IPS DF 6.9 (cell line): ENCODE measurements around the gene QKI.

Source experiments
- DNase-seq: peaks from one replicate; pipeline ENCODE4 v3.0.0-alpha.2; 2013; ENCODE audit warnings: low read depth, low spot score
- H3K27ac ChIP-seq: one replicate; pipeline ENCODE4 v1.5.1; 2013; ENCODE audit warnings: low read length, control low read depth
- H3K27me3 ChIP-seq: 2 replicates; pipeline ENCODE4 v1.6.1; 2013; ENCODE audit warnings: mild to moderate bottlenecking, low read length; ENCODE audit not compliant: control insufficient read depth, insufficient read depth
- H3K36me3 ChIP-seq: 2 replicates; pipeline ENCODE4 v1.6.1; 2013; ENCODE audit warnings: low read length; ENCODE audit not compliant: control insufficient read depth, insufficient read depth
- H3K4me1 ChIP-seq: 2 replicates; pipeline ENCODE4 v1.6.1; 2013; ENCODE audit warnings: low read length; ENCODE audit not compliant: control insufficient read depth, insufficient read depth
- H3K4me3 ChIP-seq: 2 replicates; pipeline ENCODE4 v1.5.1; 2013; ENCODE audit warnings: mild to moderate bottlenecking, low read length
- H3K9me3 ChIP-seq: 2 replicates; pipeline ENCODE4 v1.6.1; 2013; ENCODE audit warnings: low read length, inconsistent platforms; ENCODE audit not compliant: control insufficient read depth, insufficient read depth
- WGBS: extraction: QIAGEN DNeasy Blood & Tissue Kit; methylation state at CpG from one replicate; pipeline ENCODE4 v1.1.7; 2013; ENCODE audit warnings: mixed read lengths, missing lambda C conversion rate; ENCODE audit not compliant: insufficient read length, insufficient coverage; 5-methylcytosine and 5-hydroxymethylcytosine counted together

Gene QKI

DNA sequence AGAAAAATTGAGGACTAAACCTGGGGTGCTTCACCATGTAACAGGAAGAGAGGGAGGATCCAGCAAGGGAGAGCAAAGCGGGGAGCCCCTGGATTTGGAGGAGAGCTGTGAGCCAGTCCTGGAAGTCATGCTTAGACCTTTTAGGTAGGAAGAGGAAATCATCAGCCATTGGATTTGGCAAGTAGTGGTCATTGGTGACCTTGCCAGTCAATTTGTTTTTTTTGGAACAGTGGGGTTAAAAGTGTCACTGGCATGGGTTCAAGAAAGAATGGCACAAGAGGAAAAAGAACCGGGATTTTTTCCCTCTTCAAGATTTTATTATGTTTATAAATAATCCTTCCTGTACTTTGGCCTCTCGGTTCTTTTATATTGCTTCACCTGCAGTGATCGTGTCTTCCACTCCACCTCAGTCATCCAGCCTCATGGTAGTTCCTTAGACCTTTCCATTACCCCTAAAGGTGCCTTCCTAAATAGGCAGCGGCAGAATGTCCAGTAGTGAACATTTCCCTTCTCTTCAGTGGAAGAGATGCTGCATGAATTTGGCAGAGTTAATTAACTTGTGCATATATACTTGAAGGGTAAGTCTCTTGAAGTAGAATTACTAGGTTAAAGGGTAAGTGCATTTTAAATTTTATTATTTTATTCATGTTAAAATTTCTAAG, 124.7 kb downstream of the QKI start:
- H3K4me3 ChIP-seq, result no peak overlapping the region
- H3K9me3 ChIP-seq, result no peaks in the 10 kb centered on the region
- no peak overlapping the region for H3K27ac ChIP-seq
- DNase-seq, result no peak
- no CpG with 5 or more reads among the region's 5 CpGs for WGBS
- H3K36me3 ChIP-seq, result no peaks in the 10 kb centered on the region
- H3K4me1 ChIP-seq, result peaks cover 6% of the 10 kb centered on the region; the same call in 1 of the 2 replicates
- no peaks in the 10 kb centered on the region for H3K27me3 ChIP-seq

DNA sequence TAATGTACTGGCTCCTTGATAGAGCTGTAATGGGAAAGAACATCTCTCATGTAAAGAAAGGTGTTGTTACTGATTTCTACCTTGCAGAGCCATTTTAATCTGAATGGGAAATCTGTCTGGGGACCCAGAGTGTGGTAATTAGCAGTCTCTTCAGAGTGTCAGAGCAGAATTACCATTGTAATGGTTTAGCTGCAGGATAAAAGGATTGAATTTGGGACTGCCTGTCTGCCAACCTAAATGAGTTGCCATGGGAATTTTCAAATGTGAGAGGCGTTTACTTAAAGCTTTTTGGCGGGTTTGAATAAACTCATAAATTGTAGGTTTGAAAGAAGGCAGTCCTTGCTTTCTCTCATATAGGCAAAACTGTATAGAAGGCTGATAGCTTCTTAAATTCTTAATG, 128.8 kb downstream of the QKI start:
- Histone ChIP-seq H3K36me3 (no peaks in the 10 kb centered on the region), H3K27me3 (no peaks in the 10 kb centered on the region), H3K4me3 (no peak overlapping the region), H3K4me1 (peaks cover 5% of the 10 kb centered on the region; the same call in 1 of the 2 replicates), H3K27ac (no peak overlapping the region), H3K9me3 (no peaks in the 10 kb centered on the region)
- no CpG with 5 or more reads among the region's 2 CpGs for WGBS
- peak; percentile 39 for DNase-seq

DNA sequence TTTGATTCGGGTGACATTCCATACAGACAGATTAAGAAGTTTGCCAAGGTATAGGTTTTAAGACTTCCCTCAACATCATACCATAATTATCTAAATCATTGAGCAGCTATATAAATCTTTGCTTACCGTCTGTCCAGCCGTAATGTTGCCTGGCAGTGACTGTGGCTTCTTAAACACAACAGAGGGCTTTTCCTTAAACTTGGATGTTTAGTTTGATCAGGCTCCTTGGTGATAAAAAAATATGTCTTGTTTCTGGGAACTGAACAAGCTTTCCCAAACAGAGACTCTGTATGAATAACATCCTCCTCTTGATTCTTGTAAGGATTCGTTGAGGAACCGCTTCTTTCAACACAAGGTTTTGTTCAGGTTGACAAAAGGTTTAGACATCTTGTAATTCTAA, 130.9 kb downstream of the QKI start:
- Histone ChIP-seq H3K4me3 (no peak overlapping the region), H3K27ac (no peak overlapping the region), H3K27me3 (no peaks in the 10 kb centered on the region), H3K4me1 (peaks cover 5% of the 10 kb centered on the region), H3K36me3 (no peaks in the 10 kb centered on the region), H3K9me3 (no peaks in the 10 kb centered on the region)
- DNase-seq, result no peak
- WGBS, result no CpG with 5 or more reads among the region's 5 CpGs

DNA sequence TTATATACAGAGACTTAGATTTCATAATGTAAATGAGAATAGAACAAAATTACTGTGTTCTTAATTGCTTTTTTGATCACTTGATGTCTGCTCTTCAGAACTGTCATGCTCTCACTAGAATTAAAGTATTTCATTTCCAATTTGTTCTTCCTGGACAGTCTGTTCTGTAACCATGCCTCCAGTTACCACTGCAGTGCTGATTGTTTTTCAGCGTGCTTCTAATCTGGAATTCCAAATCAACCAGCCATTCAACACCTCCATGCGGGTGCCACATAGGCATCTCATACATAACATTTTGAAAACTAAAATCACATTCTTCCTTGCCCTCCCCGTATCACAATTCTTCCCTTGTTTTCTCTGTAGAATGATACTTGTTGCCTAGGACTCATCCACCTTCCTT, 132.8 kb downstream of the QKI start:
- H3K4me1 ChIP-seq, result peaks cover 5% of the 10 kb centered on the region
- no peak for DNase-seq
- no peaks in the 10 kb centered on the region; the same call in 1 of the 2 replicates for H3K9me3 ChIP-seq
- no peak overlapping the region for H3K27ac ChIP-seq
- no peaks in the 10 kb centered on the region for H3K36me3 ChIP-seq
- no peak overlapping the region for H3K4me3 ChIP-seq
- H3K27me3 ChIP-seq, result no peaks in the 10 kb centered on the region
- WGBS, result no CpG with 5 or more reads among the region's 3 CpGs

- H3K27me3 ChIP-seq, result no peaks in the 10 kb centered on the region
- H3K4me1 ChIP-seq, result peaks cover 5% of the 10 kb centered on the region
- no peak overlapping the region for H3K27ac ChIP-seq
- H3K4me3 ChIP-seq, result no peak overlapping the region
- no peaks in the 10 kb centered on the region for H3K36me3 ChIP-seq
- no peaks in the 10 kb centered on the region; the same call in 1 of the 2 replicates for H3K9me3 ChIP-seq
- WGBS, result no CpG with 5 or more reads among the region's 3 CpGs
- no peak for DNase-seq
Observed at GRCh38 chr6:163548624-163549023, 134.1 kb downstream of the QKI start.

DNA sequence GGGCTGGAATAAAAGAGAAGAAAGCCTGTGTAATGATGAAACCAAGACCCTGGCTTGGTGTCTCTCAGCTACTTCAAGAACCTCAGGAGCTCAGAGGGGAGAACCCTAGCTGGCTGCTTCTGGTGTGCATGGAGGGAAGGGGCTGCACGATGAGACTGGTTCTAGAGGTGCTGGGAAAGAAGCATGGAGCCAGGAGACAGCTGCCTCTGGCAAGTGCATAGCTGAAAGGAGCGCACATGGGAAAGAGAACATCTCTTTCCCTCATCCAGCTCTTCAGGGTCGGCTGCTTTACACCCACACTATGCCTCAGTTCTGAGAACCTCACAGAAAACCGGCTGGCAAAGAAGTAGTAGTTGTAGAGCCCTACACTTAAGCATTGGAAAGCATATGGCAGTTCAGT, 139.5 kb downstream of the QKI start:
- Histone ChIP-seq H3K4me3 (no peak overlapping the region), H3K9me3 (no peaks in the 10 kb centered on the region; the same call in 1 of the 2 replicates), H3K36me3 (no peaks in the 10 kb centered on the region; the same call in 1 of the 2 replicates), H3K27me3 (no peaks in the 10 kb centered on the region), H3K27ac (no peak overlapping the region), H3K4me1 (no peaks in the 10 kb centered on the region; the same call in 1 of the 2 replicates)
- WGBS, result no CpG with 5 or more reads among the region's 4 CpGs
- DNase-seq, result no peak

DNA sequence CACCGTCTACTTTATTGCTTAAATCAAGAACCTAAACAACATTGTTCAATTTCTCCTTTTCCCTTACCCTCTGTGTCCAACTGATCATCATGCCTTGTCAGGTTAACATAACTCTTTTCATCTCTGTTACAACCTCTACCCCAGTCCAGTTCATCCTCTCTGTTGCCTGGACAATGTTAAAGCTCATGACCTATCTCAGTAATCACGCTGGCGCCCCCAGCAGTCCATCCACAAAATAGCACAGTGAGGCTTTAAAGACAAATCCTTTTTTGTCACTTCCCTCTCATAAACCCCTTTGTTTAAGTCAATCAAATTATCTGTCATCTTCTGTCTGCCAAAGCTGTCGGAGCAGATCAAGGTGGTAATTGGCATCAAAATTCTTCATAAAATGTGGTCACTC, 140.1 kb downstream of the QKI start:
- H3K27me3 ChIP-seq, result no peaks in the 10 kb centered on the region
- H3K27ac ChIP-seq, result no peak overlapping the region
- WGBS, result no CpG with 5 or more reads among the region's 4 CpGs
- no peaks in the 10 kb centered on the region; the same call in 1 of the 2 replicates for H3K36me3 ChIP-seq
- no peaks in the 10 kb centered on the region; the same call in 1 of the 2 replicates for H3K4me1 ChIP-seq
- H3K4me3 ChIP-seq, result no peak overlapping the region
- no peaks in the 10 kb centered on the region; the same call in 1 of the 2 replicates for H3K9me3 ChIP-seq
- DNase-seq, result no peak

- Histone ChIP-seq H3K36me3 (peaks cover 2% of the 10 kb centered on the region; the same call in 1 of the 2 replicates), H3K27ac (no peak overlapping the region), H3K4me1 (peaks cover 2% of the 10 kb centered on the region; the same call in 1 of the 2 replicates), H3K4me3 (no peak overlapping the region), H3K27me3 (no peaks in the 10 kb centered on the region; the same call in 1 of the 2 replicates), H3K9me3 (no peaks in the 10 kb centered on the region)
- no CpG with 5 or more reads among the region's 3 CpGs for WGBS
- DNase-seq, result no peak
Observed at GRCh38 chr6:163559661-163560060, 145.1 kb downstream of the QKI start.

DNA sequence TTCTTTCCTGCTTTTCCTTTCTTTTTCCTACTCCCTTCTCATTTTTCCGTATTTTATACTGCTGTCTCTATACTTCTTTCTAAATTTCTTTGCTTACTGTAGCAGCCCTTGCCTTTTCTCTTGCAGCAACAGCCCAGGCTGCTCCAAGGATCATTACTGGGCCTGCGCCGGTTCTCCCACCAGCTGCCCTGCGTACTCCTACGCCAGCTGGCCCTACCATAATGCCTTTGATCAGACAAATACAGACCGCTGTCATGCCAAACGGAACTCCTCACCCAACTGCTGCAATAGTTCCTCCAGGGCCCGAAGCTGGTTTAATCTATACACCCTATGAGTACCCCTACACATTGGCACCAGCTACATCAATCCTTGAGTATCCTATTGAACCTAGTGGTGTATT, 148.8 kb downstream of the QKI start:
- Histone ChIP-seq H3K27ac (no peak overlapping the region), H3K9me3 (no peaks in the 10 kb centered on the region), H3K36me3 (peaks cover 2% of the 10 kb centered on the region; the same call in 1 of the 2 replicates), H3K4me1 (peaks cover 2% of the 10 kb centered on the region; the same call in 1 of the 2 replicates), H3K27me3 (no peaks in the 10 kb centered on the region; the same call in 1 of the 2 replicates), H3K4me3 (no peak overlapping the region)
- no peak for DNase-seq
- no CpG with 5 or more reads among the region's 8 CpGs for WGBS

DNA sequence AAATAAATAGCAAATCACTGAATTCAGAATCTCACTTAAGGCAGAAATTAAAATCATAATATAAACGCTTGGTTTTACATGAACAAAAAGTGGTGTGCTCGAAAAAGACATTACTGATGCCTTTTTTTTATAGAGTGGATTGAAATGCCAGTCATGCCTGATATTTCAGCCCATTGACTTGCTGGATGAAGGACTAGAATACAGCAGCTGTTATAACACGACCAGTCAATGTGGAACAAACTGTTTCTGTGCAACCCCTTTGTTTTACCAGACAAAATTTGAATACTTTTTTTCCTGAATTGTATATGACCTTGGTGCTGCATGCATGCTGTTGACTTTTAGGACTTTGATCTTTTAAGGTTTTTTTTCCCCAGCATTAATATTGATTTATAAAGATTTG, 150.0 kb downstream of the QKI start:
- no peak for DNase-seq
- WGBS, result no CpG with 5 or more reads among the region's 3 CpGs
- Histone ChIP-seq H3K27ac (no peak overlapping the region), H3K4me1 (peaks cover 2% of the 10 kb centered on the region; the same call in 1 of the 2 replicates), H3K4me3 (no peak overlapping the region), H3K36me3 (peaks cover 2% of the 10 kb centered on the region; the same call in 1 of the 2 replicates), H3K27me3 (no peaks in the 10 kb centered on the region; the same call in 1 of the 2 replicates), H3K9me3 (no peaks in the 10 kb centered on the region)
